Heart left ventricle (tissue), 13 donors: Measurements from ENCODE around the gene CNTROB.

Source experiments
- CTCF ChIP-seq, 12 donors: fragments of 200-600 bp; sonication (generic) in 4 of 12; IDR thresholded peaks; one replicate each; pipeline versions ENCODE4 v1.5.0 to v1.8.0; 2018 to 2022; ENCODE audit warnings: antibody characterized with exemption in 12 of 12, mild to moderate bottlenecking in 5 of 12
- POLR2A ChIP-seq, 2 donors: fragments of 450-650 bp; IDR thresholded peaks; one replicate each; pipeline ENCODE4 v1.6.1; 2017; ENCODE audit warnings: antibody characterized with exemption in 2 of 2, mild to moderate bottlenecking in 2 of 2, moderate library complexity in 2 of 2
- donor health status: ischemic (EF 13 %, LVEDD 7.1; RV severe dilation, severe dysfunction).
- donor health status: DM: no; HTN: yes; CAD: no.
- donor health status: DM: no; HTN: no; CAD: no.
- donor health status: ischemic (EF 25% LVEDD 6.9; RV normal size, moderate dysfunction).
- donor health status: ischemic (EF 25% LVEDD 5.7; RV mildly dilated, moderate dysfunction).
- donor health status: ischemic (EF 35%, LVEDD 5.7; RV mildly dilated, moderate dysfunction).
- donor health status: nonischemic (EF 11% LVEDD 7.7; RV severe dilation, severe dysfunction).
- donor health status: DM: yes; HTN: yes; CAD: no.
- donor health status: PGD.
- donor health status: ischemic (EF 29% LVEDD 5.4; RV normal size, mild dysfunction).
- donor health status: nonischemic (EF 23%, LVEDD 6.1; RV moderate dilation, normal function).

DNA sequence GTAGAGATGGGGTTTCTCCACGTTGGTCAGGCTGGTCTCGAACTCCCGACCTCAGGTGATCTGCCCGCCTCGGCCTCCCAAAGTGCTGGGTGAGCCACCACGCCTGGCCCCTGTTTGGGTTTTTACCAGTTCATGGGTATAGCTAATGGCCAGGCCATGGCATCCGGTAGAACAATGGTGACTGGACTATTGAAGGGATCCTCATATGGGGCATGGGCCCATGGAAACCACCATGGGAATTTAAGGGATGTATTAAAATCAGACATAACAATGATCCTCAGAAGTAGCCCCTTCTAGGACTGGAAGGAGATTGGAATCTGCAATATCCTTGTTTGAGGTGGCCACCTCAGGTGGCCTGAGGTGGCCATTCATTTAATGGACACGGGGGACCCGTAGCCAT lies 52.9 kb downstream of the CNTROB start:
- TF ChIP-seq CTCF (IDR thresholded peaks at IDR 0.05) (no peak), POLR2A (IDR thresholded peaks at IDR 0.05) (no peak)
